ENCODE results near the gene MZT2B. TPM values are rescaled to one million over a fixed set of nuclear protein-coding genes. Genes with fewer than 3 reads are reported as not detected.
"Not testable (repeated sequence)": the region's sequence is repeated elsewhere in the genome, so short reads cannot be mapped to it uniquely, and the experiment has no call there.

The MZT2B gene
- total RNA-seq, 2 experiments from 2014 or later = 474 to 617 TPM

GRCh38 chr2:130222523-130222922, 40.5 kb downstream of the MZT2B start:
- H3K4me1 ChIP-seq (ENCODE audit: insufficient read depth, low read length, poor library complexity, severe bottlenecking); H3K36me3 ChIP-seq (ENCODE audit: insufficient read depth, low read length); H4K20me1 ChIP-seq (ENCODE audit: insufficient read depth, low read length); H3K9me2 ChIP-seq (ENCODE audit: insufficient read depth, low read length); H3K79me2 ChIP-seq (ENCODE audit: insufficient read depth, low read depth, low read length); H3K9me3 ChIP-seq (ENCODE audit: low read length); CTCF ChIA-PET (ENCODE audit: unreplicated experiment); intact Hi-C loops (cut with micrococcal nuclease; ENCODE audit: unreplicated experiment); BruUV-seq (replicated peaks); POLR2A ChIA-PET; H3K4me2 ChIP-seq (ENCODE audit: low read length); H3K4me3 ChIP-seq (ENCODE audit: low read depth, low read length, poor library complexity, severe bottlenecking); H3K27ac ChIP-seq (ENCODE audit: low read depth, low read length, poor library complexity, severe bottlenecking); H2AFZ ChIP-seq (ENCODE audit: low read length); DNase-seq (ENCODE audit: low spot score): not testable (repeated sequence)

GRCh38 chr2:130228005-130228404, 45.9 kb downstream of the MZT2B start:
- H3K9me3 ChIP-seq (ENCODE audit: low read length); H3K27ac ChIP-seq (ENCODE audit: low read depth, low read length, poor library complexity, severe bottlenecking); CTCF ChIA-PET (ENCODE audit: unreplicated experiment); H3K36me3 ChIP-seq (ENCODE audit: insufficient read depth, low read length); POLR2A ChIA-PET; H4K20me1 ChIP-seq (ENCODE audit: insufficient read depth, low read length); DNase-seq (ENCODE audit: low spot score); H3K79me2 ChIP-seq (ENCODE audit: insufficient read depth, low read depth, low read length); H2AFZ ChIP-seq (ENCODE audit: low read length); H3K4me3 ChIP-seq (ENCODE audit: low read depth, low read length, poor library complexity, severe bottlenecking); intact Hi-C loops (cut with micrococcal nuclease; ENCODE audit: unreplicated experiment); BruUV-seq (replicated peaks); H3K9me2 ChIP-seq (ENCODE audit: insufficient read depth, low read length); H3K4me1 ChIP-seq (ENCODE audit: insufficient read depth, low read length, poor library complexity, severe bottlenecking); H3K4me2 ChIP-seq (ENCODE audit: low read length): not testable (repeated sequence)

GRCh38 chr2:130228467-130229160, 46.6 kb downstream of the MZT2B start:
- H3K9me2 ChIP-seq (ENCODE audit: insufficient read depth, low read length); H2AFZ ChIP-seq (ENCODE audit: low read length); H3K9me3 ChIP-seq (ENCODE audit: low read length); CTCF ChIA-PET (ENCODE audit: unreplicated experiment); DNase-seq (ENCODE audit: low spot score); intact Hi-C loops (cut with micrococcal nuclease; ENCODE audit: unreplicated experiment); H3K4me3 ChIP-seq (ENCODE audit: low read depth, low read length, poor library complexity, severe bottlenecking); H4K20me1 ChIP-seq (ENCODE audit: insufficient read depth, low read length); POLR2A ChIA-PET; BruUV-seq (replicated peaks); H3K27ac ChIP-seq (ENCODE audit: low read depth, low read length, poor library complexity, severe bottlenecking); H3K4me1 ChIP-seq (ENCODE audit: insufficient read depth, low read length, poor library complexity, severe bottlenecking); H3K79me2 ChIP-seq (ENCODE audit: insufficient read depth, low read depth, low read length); H3K4me2 ChIP-seq (ENCODE audit: low read length); H3K36me3 ChIP-seq (ENCODE audit: insufficient read depth, low read length): not testable (repeated sequence)

- H3K9me2 ChIP-seq (ENCODE audit: insufficient read depth, low read length); H4K20me1 ChIP-seq (ENCODE audit: insufficient read depth, low read length); H2AFZ ChIP-seq (ENCODE audit: low read length); intact Hi-C loops (cut with micrococcal nuclease; ENCODE audit: unreplicated experiment); H3K36me3 ChIP-seq (ENCODE audit: insufficient read depth, low read length); H3K9me3 ChIP-seq (ENCODE audit: low read length); BruUV-seq (replicated peaks); H3K4me2 ChIP-seq (ENCODE audit: low read length); H3K4me1 ChIP-seq (ENCODE audit: insufficient read depth, low read length, poor library complexity, severe bottlenecking); H3K4me3 ChIP-seq (ENCODE audit: low read depth, low read length, poor library complexity, severe bottlenecking); H3K27ac ChIP-seq (ENCODE audit: low read depth, low read length, poor library complexity, severe bottlenecking); DNase-seq (ENCODE audit: low spot score); POLR2A ChIA-PET; H3K79me2 ChIP-seq (ENCODE audit: insufficient read depth, low read depth, low read length); CTCF ChIA-PET (ENCODE audit: unreplicated experiment): not testable (repeated sequence)
These were observed 47.1 kb downstream of the MZT2B start for GRCh38 chr2:130229161-130229510.

- POLR2A ChIA-PET; H3K4me3 ChIP-seq (ENCODE audit: low read depth, low read length, poor library complexity, severe bottlenecking); H3K79me2 ChIP-seq (ENCODE audit: insufficient read depth, low read depth, low read length); H3K4me1 ChIP-seq (ENCODE audit: insufficient read depth, low read length, poor library complexity, severe bottlenecking); H3K36me3 ChIP-seq (ENCODE audit: insufficient read depth, low read length); H3K4me2 ChIP-seq (ENCODE audit: low read length); intact Hi-C loops (cut with micrococcal nuclease; ENCODE audit: unreplicated experiment); DNase-seq (ENCODE audit: low spot score); H3K9me3 ChIP-seq (ENCODE audit: low read length); H4K20me1 ChIP-seq (ENCODE audit: insufficient read depth, low read length); H3K9me2 ChIP-seq (ENCODE audit: insufficient read depth, low read length); BruUV-seq (replicated peaks); CTCF ChIA-PET (ENCODE audit: unreplicated experiment); H2AFZ ChIP-seq (ENCODE audit: low read length); H3K27ac ChIP-seq (ENCODE audit: low read depth, low read length, poor library complexity, severe bottlenecking): not testable (repeated sequence)
These were observed 48.3 kb downstream of the MZT2B start for GRCh38 chr2:130230376-130230775.

- DNase-seq (ENCODE audit: low spot score); H3K9me3 ChIP-seq (ENCODE audit: low read length); CTCF ChIA-PET (ENCODE audit: unreplicated experiment); H3K4me3 ChIP-seq (ENCODE audit: low read depth, low read length, poor library complexity, severe bottlenecking); H3K4me2 ChIP-seq (ENCODE audit: low read length); H3K27ac ChIP-seq (ENCODE audit: low read depth, low read length, poor library complexity, severe bottlenecking); POLR2A ChIA-PET; H3K4me1 ChIP-seq (ENCODE audit: insufficient read depth, low read length, poor library complexity, severe bottlenecking); H3K9me2 ChIP-seq (ENCODE audit: insufficient read depth, low read length); H3K79me2 ChIP-seq (ENCODE audit: insufficient read depth, low read depth, low read length); H3K36me3 ChIP-seq (ENCODE audit: insufficient read depth, low read length); H4K20me1 ChIP-seq (ENCODE audit: insufficient read depth, low read length); intact Hi-C loops (cut with micrococcal nuclease; ENCODE audit: unreplicated experiment); BruUV-seq (replicated peaks); H2AFZ ChIP-seq (ENCODE audit: low read length): not testable (repeated sequence)
These were observed 48.8 kb downstream of the MZT2B start for GRCh38 chr2:130230907-130231306.
